SH-SY5Y (cell line): ENCODE data around the gene STUB1.

Source experiments
- GATA2 ChIP-seq: IDR thresholded peaks from 2 replicates; pipeline ENCODE4 v1.6.1; 2011; ENCODE audit warnings: mild to moderate bottlenecking, low read depth, low read length
- GATA3 ChIP-seq: IDR thresholded peaks from 2 replicates; pipeline ENCODE4 v1.6.1; 2011; ENCODE audit warnings: low read depth, mild to moderate bottlenecking, low read length, moderate library complexity

The STUB1 gene

DNA sequence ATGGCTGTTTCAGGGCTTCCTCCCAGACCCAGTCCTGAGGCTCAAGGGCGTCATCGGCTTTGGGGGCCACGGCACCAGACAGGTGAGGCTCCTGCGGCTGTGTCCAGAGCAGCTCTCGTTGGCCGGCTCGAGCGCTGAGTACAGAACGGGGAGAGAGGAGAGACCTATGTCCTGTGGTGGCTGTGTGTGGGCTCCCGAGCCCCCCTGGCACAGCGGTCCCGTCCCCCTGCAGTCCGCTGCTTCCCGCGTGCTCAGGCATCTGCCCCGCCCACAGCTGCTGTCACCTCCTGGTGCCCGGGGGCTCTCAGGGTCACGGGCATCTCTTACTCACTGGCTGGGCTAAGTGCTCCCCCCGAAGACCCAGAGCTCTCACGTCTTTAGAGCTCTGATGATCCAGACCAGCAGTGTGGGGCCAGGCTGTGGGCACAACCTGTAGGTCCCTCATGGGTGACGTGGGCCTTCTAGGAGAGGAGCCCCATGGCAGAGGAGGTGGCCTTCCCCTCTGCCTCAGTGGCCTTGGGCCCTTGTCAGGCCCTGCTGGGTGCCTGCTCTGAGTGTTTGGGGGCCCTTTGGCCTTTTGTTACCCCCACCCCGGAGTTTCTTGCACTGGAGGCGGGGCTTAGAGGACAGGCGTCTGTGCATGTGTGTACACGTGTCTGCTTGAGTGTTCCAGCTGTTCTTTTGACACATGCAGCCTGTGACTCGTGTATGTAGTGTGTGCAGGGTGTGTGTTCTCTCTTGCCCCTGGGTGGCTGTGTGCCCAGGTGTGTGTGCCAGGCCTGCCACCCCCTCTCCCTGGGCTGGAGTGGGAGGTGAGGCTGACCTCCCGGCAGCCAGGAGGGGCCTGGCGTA is 27.5 kb upstream of the STUB1 start:
- TF ChIP-seq GATA3 (no peak), GATA2 (no peak)

DNA sequence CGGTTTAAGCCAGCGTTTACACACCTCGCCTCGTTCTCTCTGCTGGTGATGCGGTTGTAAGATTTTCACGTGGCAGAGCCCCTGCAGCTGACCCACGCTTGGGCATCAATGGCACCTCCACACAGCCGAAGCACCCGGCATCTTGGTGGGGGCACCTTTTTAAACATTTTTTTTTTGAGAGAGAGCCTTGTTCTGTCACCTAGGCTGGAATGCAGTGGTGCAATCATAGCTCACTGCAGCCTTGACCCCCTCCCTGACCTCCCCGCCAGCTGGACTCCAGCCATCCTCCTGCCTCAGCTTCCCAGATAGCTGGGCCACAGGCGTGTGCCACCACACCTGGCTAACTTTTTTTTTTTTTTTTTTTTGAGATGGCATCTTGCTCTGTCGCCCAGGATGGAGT is 26.2 kb upstream of the STUB1 start:
- no peak for TF ChIP-seq GATA3
- TF ChIP-seq GATA2: no peak

DNA sequence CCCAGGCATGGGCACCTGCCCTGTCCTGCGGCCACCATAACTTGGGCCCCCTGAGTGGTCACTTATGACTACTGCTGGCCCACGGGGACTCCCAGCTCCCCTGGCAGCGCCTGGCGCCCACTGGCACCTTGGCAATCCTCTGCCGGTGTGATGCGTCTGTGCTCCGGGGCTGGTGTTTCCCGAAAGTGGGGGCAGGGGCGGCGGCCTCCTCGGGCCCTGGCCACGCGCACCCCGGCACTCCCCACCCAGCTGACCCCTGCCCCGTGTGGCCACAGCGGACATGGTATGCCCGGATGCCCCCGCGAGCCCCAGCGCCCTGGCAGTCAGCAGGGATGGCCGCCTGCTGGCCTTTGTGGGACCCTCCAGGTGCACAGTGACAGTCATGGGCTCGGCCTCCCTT is 22.7 kb upstream of the STUB1 start:
- TF ChIP-seq GATA2: no peak
- no peak for TF ChIP-seq GATA3

DNA sequence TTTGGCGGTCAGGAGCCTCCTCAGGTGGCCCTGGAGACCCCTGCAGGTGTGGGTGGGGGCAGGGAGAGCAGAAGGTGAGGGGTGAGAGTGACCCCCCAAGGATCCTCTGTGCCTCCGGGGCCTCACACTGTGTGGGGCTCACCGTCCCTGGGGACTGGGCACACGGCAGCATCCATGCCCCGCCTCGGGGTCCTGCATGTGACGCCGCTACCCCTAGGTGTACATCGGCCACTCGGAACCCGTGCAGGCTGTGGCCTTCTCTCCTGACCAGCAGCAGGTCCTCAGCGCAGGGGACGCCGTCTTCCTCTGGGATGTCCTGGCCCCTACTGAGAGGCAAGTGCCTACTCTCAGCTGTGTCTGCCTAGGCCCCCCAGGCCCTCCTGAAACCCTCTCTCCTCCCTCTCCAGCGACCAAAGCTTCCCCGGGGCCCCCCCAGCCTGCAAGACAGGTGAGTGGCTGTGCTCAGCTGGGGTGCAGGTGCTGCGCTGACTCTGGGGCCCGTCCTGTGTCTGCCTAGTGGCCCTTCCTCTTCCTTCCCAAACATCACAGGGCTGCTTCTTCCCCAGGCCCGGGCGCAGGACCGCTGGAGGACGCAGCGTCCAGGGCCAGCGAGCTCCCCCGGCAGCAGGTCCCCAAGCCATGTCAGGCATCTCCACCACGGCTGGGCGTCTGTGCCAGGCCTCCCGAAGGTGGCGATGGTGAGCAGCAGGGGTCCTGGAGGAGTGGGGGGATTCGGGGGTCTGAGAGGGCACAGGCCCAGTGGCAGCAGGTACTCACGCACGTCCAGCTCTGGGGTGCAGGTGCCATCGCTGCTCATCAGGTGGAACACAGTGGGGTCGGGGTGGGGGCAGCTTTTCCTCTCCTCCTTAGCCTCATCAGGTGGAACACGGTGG is 21.3 kb upstream of the STUB1 start:
- TF ChIP-seq GATA2: no peak
- no peak for TF ChIP-seq GATA3

DNA sequence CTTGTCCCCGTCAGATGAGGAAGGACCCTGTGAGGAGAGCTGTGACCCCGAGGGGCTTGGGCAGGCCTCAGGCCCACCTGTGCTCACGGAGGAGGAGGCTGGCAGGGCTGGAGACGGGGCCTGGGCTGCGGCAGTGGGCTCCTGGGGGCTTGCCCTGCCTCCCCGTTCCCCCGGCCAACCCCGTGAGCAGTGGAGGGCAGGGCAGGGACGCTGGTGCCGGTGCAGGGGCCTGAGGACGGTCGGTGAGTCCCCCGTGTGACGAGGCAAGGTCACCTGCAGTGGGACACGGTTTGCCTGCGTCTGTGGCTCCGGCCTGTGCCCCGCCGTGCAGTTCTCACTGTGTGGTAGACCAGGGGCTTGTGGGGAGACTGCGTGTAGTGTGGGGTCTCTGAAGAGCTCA is 20.6 kb upstream of the STUB1 start:
- no peak for TF ChIP-seq GATA2
- no peak for TF ChIP-seq GATA3

DNA sequence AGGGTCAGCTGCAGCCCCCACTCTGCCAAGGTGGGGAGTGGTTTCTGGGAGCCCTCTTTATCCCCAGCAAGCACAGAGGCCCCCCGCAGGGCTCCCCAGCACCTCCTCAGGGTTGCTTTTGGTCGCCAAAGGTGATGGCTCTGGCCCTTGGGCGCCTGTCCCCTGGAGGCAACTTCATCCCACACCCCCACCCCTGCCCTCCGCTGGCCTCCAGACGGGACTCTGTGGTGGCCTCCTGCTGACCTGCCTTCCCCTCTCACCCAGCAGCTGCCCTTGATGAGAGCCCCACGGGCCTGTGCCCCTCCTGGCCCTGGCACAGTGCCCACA is 20.1 kb upstream of the STUB1 start:
- TF ChIP-seq GATA3 (no peak), GATA2 (no peak)

DNA sequence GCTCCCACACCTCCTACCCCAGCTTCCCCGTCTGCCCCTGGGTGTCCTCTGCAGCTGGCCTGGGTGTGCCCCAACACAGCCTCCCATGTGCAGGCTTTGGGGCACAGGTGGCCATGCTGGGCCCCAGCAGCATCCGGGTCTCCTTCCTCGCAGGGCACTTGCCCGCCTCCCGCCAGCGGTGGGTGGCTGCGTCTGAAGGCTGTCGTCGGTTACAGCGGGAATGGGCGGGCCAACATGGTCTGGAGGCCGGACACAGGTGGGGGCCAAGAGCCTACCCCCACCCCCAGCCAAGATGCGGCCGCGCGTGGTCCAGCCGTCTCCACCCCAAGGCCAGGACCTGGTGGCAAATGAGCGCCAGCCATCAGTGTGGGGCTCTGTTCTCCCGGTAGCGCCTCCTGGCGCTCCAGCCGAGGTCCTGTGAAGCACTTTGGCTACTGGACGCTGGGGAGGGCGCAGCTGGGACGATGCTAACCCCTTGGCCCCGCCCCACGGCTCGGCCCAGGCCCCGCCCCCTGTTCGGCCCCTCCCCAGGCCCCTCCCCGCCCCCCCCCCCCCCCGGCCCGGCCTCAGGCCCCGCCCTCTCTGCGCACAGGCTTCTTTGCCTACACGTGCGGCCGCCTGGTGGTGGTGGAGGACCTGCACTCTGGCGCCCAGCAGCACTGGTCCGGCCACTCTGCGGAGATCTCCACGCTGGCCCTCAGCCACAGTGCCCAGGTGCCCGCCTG is 19.6 kb upstream of the STUB1 start:
- no peak for TF ChIP-seq GATA2
- TF ChIP-seq GATA3: no peak

DNA sequence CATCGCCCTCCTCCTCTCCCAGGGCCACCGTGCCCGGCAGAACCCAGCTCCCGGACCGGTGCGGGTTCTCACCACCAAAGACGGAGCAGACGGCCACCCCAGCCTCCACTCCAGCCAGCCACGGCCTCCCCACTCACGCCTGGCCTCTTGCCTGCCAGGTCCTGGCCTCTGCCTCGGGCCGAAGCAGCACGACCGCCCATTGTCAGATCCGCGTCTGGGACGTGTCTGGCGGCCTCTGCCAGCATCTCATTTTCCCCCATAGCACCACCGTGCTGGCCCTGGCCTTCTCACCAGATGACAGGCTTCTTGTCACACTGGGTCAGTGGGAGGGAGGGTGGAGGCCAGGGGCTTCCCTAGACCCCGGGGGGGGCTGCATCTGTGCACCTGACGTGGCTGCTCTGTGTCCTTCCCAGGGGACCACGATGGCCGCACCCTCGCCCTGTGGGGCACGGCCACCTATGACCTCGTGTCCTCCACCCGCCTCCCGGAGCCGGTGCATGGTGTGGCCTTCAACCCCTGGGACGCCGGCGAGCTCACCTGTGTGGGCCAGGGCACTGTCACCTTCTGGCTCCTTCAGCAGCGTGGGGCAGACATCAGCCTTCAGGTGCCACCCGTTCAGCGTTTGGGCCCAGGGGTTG is 18.9 kb upstream of the STUB1 start:
- TF ChIP-seq GATA3 (no peak), GATA2 (no peak)

DNA sequence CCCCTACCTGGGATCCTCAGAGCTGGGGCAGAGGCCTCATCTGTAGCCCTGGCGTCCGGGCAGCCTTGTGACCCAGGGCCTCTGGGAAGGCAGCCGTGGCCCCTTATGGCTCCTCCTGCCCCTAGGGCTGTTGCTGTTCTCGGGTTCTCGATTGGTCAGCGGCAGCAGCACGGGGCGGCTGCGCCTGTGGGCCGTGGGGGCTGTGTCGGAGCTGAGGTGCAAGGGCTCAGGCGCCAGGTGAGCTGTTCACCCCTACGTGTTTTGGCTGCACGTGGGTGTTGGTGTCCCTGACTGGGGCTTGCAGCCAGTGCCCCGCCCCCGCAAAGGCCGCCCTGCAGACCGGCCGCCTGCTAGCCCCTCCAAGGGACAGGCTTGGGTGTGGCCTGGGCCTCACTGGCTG is 18.1 kb upstream of the STUB1 start:
- TF ChIP-seq GATA3: no peak
- no peak for TF ChIP-seq GATA2

DNA sequence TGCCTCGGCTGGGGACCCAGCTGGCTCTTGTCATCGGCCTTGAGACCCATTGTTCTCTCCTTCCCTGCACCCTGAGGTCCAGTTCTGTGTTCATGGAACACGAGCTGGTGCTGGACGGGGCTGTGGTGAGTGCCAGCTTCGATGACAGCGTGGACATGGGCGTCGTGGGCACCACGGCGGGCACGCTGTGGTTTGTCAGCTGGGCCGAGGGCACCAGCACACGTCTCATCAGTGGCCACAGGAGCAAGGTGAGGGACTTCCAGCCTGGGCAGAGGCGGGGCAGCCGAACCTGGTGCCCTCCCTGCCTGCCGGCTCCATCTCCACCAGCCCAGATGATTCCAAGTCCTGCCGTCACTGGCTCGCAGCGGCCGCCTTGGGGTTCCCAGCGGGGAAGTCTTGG is 17.6 kb upstream of the STUB1 start:
- TF ChIP-seq GATA2 (no peak), GATA3 (no peak)

DNA sequence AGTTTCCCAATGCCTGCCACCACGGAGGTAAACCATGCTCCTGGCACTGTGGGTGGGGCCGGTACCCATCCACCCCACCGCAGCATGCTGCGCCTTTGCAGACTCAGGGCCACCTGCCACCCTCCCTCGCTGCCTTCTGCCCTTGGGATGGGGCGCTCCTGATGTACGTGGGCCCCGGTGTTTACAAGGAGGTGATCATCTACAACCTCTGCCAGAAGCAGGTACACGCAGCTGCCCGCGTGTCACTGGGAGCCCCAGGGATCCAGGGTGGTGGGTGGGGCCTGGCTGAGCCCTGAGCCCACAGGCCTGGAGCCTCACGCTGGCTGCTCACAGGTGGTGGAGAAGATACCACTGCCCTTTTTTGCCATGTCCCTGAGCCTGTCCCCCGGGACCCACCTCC is 13.6 kb upstream of the STUB1 start:
- TF ChIP-seq GATA2: no peak
- TF ChIP-seq GATA3: no peak

DNA sequence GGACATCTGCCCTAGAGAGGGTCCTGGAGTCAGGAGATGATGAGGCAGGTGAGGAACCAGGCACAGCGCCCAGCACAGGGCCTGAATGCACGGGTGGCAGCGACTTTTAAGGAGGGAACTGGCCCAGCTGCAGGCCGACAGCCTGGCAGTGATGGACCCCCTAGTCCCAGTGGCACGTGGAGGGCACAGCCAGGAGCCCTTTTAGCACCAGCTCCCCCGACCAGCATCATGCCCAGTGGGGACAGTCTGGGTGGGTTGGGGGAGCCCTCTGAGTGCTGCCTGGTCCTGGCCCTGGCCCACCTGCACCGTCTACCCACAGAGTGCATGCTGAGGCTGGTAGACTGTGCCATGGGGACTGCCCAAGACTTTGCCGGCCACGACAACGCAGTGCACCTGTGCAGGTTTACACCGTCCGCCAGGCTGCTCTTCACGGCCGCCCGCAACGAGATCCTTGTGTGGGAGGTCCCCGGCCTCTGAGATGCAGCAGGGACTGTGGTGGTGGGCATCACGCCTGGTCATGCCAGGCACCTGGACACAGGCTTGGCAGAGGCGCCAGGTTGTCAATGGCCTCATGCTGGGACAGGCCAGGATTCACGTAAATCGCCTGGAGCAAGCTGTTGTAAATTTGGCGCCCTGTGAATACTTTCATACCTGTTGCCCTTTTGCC is 13.0 kb upstream of the STUB1 start:
- no peak for TF ChIP-seq GATA3
- TF ChIP-seq GATA2: no peak

DNA sequence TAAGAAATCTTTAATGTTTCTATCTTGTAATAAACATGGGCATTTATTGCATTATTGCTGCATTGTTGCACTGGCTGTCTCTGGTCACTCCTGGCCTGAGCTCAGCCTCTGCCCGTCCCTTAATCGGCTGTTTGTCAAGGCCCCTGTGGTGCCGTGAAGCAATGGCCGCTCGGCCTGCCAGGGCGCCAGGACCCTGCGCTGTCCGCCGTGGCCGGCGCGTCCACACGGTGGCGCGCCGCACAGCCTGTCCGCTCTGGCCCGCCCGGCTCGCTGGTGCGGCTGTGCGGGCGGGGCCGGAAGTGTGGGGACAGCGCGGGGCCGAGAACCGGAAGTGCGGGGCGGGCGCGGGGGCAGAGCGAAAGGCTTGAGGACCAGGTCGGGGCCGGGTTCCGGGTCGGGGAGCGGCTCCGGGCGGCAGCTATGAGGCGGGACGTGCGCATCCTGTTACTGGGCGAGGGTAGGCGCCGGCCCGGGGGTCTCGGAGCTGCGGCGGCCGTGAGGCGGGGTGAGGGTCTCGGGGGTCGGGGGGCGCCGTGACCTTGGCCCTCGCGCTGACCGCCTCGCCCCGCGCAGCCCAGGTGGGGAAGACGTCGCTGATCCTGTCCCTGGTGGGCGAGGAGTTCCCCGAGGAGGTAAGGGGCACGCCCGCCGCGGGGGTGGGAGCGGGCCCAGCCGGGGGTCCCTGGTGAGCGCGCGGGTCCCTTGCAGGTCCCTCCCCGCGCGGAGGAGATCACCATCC is 12.3 kb upstream of the STUB1 start, which contains the start of gene RHOT2:
TSS of gene RHOT2 (plus strand) at position 353 of the 739 bp plus-strand sequence. CDS start at position 421, 68 bp downstream.
- TF ChIP-seq GATA2 (no peak), GATA3 (no peak)
